Stimulated activated naive CD8-positive, alpha-beta T cell treated with anti-CD3 and anti-CD28 coated beads, Interleukin-15, amount 100 ng/mL, for 72 hours (primary cell): Measurements from ENCODE around the gene OR2Y1.
"Not testable (repeated sequence)": the region's sequence is repeated elsewhere in the genome, so short reads cannot be mapped to it uniquely, and the experiment has no call there.

ENCODE experiments used
- ATAC-seq: fragments of 150-1000 bp; cut with Tn5 transposase; 2 replicates; pipeline ENCODE4 v1.10.0; 2021; ENCODE audit warnings: mild to moderate bottlenecking, moderate library complexity
- DNase-seq, 2 donors: peaks; one replicate each; pipeline ENCODE4 v3.0.0; 2021 to 2022
- H3K27ac Mint-ChIP-seq, 2 donors: one replicate each; pipeline ENCODE4 v1.8.0; 2022; ENCODE audit warnings: mild to moderate bottlenecking in 2 of 2, mixed read lengths in 2 of 2, moderate library complexity in 2 of 2
- H3K27me3 Mint-ChIP-seq: one replicate; pipeline ENCODE4 v1.8.0; 2022; ENCODE audit warnings: mixed read lengths
- H3K4me1 Mint-ChIP-seq: one replicate; pipeline ENCODE4 v1.8.0; 2022; ENCODE audit warnings: mild to moderate bottlenecking, mixed read lengths
- H3K4me3 Mint-ChIP-seq, 2 donors: one replicate each; pipeline ENCODE4 v1.8.0; 2022; ENCODE audit warnings: mild to moderate bottlenecking in 2 of 2, mixed read lengths in 2 of 2, moderate library complexity in 1 of 2
- H3K9me3 Mint-ChIP-seq, 2 donors: one replicate each; pipeline ENCODE4 v1.8.0; 2022; ENCODE audit warnings: mixed read lengths in 2 of 2

OR2Y1 gene, protein sequence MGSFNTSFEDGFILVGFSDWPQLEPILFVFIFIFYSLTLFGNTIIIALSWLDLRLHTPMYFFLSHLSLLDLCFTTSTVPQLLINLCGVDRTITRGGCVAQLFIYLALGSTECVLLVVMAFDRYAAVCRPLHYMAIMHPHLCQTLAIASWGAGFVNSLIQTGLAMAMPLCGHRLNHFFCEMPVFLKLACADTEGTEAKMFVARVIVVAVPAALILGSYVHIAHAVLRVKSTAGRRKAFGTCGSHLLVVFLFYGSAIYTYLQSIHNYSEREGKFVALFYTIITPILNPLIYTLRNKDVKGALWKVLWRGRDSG

DNA sequence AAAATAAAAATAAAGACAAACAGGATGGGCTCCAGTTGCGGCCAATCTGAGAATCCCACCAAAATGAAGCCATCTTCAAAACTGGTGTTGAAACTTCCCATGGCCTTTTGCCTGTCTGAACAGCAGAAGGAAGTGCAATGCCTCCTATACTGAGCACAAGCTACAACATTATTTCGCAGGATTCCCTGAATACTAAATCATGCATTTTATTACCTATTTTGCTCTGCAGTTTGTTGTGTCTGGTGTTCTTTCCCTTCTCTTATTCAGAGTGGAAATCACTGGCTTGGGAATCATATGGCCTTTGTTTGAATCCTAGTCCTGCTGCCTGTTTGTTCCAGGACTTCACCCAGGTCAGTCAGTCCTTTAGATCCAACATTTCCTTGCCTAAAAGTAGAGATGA is at the start of gene OR2Y1:
OR2Y1 (minus strand) TSS at position 101 of the 400 bp plus-strand sequence; CDS start at position 101, 0 bp downstream.
- DNase-seq (no peak), ATAC-seq (no peak)
- Mint-ChIP-seq H3K4me1 (no peaks in the 10 kb centered on the region), H3K27me3 (peaks cover 18% of the 10 kb centered on the region), H3K9me3 (no peaks in the 10 kb centered on the region), H3K27ac (peak within 1 kb of the TSS in 1 of 2 donors; percentile 65), H3K4me3 (no peak within 1 kb of the TSS)

DNA sequence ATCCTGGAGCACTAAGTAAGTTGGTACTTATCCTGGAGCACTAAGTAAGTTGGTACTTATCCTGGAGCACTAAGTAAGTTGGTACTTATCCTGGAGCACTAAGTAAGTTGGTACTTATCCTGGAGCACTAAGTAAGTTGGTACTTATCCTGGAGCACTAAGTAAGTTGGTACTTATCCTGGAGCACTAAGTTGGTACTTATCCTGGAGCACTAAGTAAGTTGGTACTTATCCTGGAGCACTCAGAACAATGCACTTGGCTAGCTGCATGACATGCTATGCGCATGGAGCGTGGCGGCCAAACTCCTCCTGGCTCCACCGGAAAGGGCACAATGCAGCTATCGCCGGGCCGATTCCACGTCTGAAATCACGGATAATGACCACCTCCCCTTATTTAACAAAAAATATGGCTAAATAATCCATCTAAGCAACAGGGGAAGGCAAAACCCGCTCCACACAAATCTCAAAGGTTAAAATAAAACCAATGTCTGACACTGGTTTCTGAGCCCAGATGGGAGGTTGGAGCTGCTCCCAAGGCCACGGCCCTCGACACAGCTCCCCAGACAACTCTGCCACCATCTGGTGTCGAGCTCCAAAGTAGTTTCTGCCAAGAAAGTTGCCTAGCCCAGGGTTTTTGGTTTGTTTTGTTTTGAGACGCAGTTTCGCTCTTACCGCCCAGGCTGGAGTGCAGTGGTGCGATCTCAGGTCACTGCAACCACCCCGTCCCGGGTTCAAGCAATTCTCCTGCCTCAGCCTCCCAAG is 49.0 kb upstream of the OR2Y1 start:
- not testable (repeated sequence) for ATAC-seq, H3K9me3 Mint-ChIP-seq, DNase-seq, H3K27ac Mint-ChIP-seq, H3K27me3 Mint-ChIP-seq, H3K4me3 Mint-ChIP-seq
- H3K4me1 Mint-ChIP-seq, result peaks cover 60% of the 10 kb centered on the region

DNA sequence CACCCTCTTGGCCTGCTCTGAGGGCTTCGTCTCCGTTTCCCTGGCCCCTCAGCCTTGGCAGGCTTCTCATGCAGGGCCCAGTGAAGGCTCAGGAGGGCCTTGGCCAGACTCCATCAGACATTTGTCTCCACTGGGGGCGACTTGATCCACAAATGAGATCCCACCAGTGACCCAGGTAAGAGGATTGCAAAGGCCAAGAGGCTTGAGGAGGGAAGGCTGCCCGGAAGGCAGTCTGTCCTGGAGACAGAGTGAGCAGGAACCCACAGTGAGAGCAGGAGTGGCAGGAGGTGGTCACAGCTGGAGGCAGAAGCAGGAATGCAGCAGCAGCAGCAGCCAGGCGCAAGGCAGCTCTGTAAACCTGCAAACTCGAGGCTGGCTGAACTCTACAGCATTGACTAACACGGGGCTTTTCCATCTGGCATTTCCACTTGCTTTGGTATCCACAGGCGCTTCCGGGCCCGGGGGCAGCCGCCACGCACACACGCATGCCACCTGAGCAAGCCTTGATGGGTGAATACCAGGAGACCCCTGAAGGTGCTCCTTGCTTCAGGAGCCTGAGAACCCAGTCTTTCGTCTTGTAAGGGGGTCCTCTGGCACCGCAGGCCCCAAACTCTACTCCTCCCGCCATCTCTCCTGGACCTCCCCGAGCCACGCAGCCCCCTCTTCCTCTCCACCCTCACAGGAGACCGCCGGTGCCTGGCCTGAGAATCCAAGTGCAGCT is 48.0 kb upstream of the OR2Y1 start:
- Mint-ChIP-seq H3K27ac (peak overlapping the region in 1 of 2 donors; percentile 91), H3K27me3 (no peaks in the 10 kb centered on the region), H3K9me3 (no peaks in the 10 kb centered on the region), H3K4me1 (peaks cover 58% of the 10 kb centered on the region), H3K4me3 (no peak overlapping the region)
- ATAC-seq (no peak), DNase-seq (no peak)

DNA sequence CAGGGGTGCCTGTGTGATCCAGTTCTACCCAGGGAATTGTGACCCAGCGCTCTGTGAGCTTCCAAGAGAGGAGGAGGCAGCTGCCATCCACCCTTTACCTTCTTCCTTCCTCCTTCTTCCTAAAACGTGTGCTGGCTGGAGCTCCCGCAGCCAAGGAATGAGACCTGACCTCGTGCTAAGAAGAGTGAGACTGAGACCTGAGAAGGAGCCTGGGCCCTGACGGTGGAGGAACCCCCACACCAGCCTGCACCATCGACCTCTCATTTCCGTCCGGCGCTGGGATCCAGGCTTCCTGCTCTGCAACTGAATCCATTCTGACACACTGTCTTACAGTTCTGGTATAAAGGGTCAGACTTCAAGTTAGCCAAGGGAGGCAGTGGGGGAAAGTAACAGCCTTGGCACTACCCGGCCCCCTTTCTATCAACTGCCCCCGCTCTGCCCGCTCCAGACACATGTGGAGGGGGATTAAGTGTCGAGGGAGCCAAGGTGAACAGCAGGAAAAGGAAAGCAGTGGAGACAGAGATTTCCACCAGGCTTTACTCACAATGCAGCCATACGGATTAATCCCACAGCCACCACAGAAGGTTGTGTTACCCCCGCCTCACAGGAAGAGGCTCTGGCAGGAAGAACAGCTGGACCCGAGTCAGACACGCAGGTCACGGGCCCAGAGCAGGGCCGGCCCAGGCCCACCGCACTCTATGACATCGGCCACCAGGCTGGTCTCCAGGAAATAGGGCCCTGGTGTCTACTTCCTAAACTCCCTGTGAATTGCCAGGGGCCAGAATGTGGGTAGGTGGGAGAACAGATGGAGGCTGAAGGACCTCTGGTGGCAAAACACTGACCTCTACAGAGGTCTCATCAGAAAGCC is 46.9 kb upstream of the OR2Y1 start:
- H3K27me3 Mint-ChIP-seq, result no peaks in the 10 kb centered on the region
- DNase-seq, result no peak
- no peaks in the 10 kb centered on the region for H3K9me3 Mint-ChIP-seq
- H3K4me1 Mint-ChIP-seq, result peaks cover 67% of the 10 kb centered on the region
- peak overlapping the region; percentile 23 to 74 for H3K27ac Mint-ChIP-seq
- H3K4me3 Mint-ChIP-seq, result peak overlapping the region in 1 of 2 donors; percentile 8
- ATAC-seq, result no peak

DNA sequence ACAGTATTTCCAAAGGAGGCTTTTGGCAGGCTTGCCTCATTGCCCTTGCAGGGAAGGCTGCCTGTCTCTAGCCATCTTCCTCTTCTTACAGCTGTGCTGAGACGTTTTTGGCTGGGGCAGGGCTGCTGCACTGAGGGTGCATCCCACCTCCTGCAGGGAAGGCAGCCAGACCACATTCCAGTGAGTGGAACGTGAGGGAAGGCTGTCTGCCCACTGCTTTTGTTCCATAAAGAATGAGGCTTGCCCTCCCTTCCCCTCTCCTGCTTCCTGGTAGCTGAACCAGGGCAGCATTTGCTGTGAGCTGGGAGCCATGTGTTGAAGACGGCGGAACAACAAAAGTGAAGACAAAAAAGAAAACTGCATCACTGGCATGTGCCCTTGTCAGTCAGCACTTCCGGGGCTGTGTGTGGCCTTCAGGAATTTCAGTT is 46.0 kb upstream of the OR2Y1 start:
- DNase-seq, result no peak
- peaks cover 61% of the 10 kb centered on the region for H3K4me1 Mint-ChIP-seq
- H3K27me3 Mint-ChIP-seq, result no peaks in the 10 kb centered on the region
- H3K9me3 Mint-ChIP-seq, result no peaks in the 10 kb centered on the region
- ATAC-seq, result no peak
- peak overlapping the region in 1 of 2 donors; percentile 43 for H3K4me3 Mint-ChIP-seq
- H3K27ac Mint-ChIP-seq, result peak overlapping the region in 1 of 2 donors; percentile 74

DNA sequence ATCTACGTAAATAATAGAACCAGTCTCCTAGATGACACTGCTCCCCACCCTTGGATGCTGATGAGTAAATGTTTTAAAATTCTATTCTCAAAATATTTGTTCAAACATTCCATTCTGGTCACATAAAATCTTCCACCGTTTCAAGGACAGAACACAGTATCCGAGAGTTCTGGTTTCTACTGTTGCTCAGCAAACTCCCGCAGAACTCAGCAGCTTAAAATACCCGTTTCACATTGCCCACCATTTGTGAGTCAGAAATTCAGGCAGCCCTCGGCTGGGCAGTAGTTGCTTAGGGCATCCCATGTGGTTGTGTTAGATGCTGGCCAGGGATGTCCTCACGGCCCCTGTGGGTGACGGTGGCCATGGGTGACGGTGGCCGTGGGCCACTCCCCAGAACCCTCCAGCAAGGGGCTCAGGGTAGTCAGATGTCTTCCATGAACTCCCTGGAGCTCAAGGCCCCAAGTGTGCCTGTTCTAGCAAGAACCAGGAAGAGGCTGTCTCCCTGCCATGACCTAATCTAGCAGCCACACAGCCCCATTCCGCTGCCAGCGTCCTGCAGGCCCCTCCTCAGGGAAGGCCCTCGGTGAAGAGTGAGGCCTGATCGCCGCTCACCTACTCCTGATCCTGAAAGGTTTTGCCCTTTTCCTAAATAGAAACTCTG is 45.4 kb upstream of the OR2Y1 start:
- H3K27ac Mint-ChIP-seq, result peak overlapping the region in 1 of 2 donors; percentile 49
- DNase-seq, result no peak
- no peaks in the 10 kb centered on the region for H3K27me3 Mint-ChIP-seq
- no peak overlapping the region for H3K4me3 Mint-ChIP-seq
- ATAC-seq, result no peak
- H3K4me1 Mint-ChIP-seq, result peaks cover 56% of the 10 kb centered on the region
- H3K9me3 Mint-ChIP-seq, result no peaks in the 10 kb centered on the region

DNA sequence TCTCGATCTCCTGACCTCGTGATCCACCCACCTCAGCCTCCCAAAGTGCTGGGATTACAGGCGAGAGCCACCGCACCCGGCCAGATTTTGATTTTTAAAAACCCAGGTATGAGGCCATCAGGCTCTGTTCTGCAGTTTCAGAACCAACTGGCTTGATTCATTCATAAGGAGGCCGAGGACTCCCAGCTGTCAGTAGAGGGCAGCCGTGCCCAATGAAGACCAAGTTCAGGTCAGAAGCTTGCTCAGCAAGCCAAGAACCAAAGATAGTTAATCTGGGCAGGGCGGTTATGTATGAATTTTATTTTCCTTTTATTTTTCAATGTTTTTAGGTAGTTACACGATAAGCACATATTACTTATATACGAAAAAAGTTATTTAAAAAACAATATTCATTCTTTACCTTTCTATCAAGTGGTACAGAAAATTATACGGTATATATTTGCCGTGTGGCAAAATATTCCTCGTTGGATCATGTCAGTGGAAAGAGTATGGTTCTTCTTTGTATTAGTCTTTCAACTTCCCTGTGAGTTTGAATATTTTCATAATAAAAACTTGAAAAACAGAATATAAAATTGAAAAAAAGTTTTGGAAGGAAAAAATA is 44.7 kb upstream of the OR2Y1 start:
- Mint-ChIP-seq H3K4me3 (no peak overlapping the region), H3K27ac (no peak overlapping the region)

DNA sequence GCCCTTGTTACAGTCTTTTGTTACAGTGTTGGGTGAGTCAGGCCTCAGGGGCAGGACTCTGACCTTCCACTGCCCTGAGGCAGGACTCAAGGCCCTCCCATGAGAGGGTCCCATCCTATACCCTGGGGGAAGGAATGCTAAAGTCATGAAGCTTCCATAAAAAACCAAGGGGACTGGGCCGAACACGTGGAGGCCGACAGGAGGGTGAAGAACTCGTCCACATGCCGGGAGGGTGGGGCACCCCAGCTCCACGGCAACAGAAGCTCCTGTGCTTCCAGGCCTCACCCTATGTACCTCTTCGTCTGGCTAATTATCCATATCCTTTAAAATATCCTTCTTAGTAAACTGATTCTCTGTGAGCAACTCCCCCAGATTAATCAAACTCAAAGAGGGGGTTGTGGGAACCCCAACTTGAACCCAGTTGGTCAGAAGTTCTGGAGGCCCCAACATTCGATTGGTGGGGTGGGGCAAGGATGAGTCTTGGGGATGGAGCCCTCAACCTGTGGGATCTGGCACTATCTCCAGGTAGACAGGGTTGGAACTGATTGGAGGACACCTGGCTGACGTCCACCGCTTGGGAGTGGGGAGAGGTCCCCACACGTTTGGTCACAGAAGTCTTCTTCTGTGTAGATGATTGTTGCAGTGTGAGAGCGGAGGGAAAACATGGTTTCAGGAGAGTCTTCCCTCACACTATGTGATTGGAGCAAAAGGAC is 43.6 kb upstream of the OR2Y1 start:
- Mint-ChIP-seq H3K4me1 (peaks cover 49% of the 10 kb centered on the region), H3K27ac (peak overlapping the region in 1 of 2 donors; percentile 67), H3K4me3 (no peak overlapping the region), H3K27me3 (no peaks in the 10 kb centered on the region), H3K9me3 (no peaks in the 10 kb centered on the region)
- DNase-seq (no peak), ATAC-seq (no peak)

More for the DNA sequence above, 44.7 kb upstream of the OR2Y1 start:
- H3K4me1 Mint-ChIP-seq, result peaks cover 49% of the 10 kb centered on the region
- H3K27me3 Mint-ChIP-seq, result no peaks in the 10 kb centered on the region
- H3K9me3 Mint-ChIP-seq, result no peaks in the 10 kb centered on the region
- DNase-seq, result peak; percentile 55 to 75
- peak; percentile 85 for ATAC-seq

DNA sequence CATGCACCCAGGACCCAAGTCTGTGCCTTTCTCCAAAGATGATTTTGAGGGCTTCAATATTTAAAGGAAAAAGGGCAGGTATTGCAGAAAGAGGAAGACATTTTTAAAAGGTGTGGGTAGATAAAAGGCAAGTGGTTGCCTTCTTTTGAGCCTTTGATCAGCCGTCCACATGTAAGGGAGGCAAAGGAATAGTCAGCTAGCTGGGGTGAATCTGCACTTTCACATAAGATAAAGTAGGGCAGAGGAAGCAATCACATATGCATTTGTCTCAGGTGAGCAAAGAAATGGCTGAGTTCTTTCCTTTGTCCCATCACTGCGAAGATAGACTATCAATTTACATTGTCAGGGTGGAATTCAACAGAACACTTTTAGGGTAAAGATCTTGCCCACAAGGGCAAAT is 42.9 kb upstream of the OR2Y1 start:
- no peak for ATAC-seq
- H3K27ac Mint-ChIP-seq, result peak overlapping the region in 1 of 2 donors; percentile 13

DNA sequence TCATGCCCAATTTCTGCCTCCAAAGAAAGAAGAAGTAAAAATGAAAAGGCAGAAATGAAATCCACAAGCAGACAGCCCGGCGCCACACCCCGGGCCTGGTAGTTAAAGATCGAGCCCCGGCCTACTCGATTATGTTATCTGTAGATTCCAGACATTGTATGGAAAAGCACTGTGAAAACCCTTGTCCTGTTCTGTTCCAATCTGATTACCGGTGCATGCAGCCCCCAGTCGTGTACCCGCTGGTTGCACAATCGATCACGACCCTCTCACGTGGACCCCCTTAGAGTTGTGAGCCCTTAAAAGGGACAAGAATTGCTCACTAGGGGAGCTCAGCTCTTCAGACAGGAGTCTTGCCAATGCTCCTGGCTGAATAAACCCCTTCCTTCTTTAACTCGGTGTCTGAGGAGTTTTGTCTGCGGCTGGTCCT is 42.1 kb upstream of the OR2Y1 start:
- DNase-seq, H3K27me3 Mint-ChIP-seq, H3K9me3 Mint-ChIP-seq, H3K27ac Mint-ChIP-seq, ATAC-seq, H3K4me3 Mint-ChIP-seq: not testable (repeated sequence)
- H3K4me1 Mint-ChIP-seq, result peaks cover 33% of the 10 kb centered on the region

More for the DNA sequence above, 42.9 kb upstream of the OR2Y1 start:
- Mint-ChIP-seq H3K4me3 (no peak overlapping the region), H3K9me3 (no peaks in the 10 kb centered on the region), H3K27me3 (no peaks in the 10 kb centered on the region), H3K4me1 (peaks cover 41% of the 10 kb centered on the region)
- DNase-seq, result no peak

DNA sequence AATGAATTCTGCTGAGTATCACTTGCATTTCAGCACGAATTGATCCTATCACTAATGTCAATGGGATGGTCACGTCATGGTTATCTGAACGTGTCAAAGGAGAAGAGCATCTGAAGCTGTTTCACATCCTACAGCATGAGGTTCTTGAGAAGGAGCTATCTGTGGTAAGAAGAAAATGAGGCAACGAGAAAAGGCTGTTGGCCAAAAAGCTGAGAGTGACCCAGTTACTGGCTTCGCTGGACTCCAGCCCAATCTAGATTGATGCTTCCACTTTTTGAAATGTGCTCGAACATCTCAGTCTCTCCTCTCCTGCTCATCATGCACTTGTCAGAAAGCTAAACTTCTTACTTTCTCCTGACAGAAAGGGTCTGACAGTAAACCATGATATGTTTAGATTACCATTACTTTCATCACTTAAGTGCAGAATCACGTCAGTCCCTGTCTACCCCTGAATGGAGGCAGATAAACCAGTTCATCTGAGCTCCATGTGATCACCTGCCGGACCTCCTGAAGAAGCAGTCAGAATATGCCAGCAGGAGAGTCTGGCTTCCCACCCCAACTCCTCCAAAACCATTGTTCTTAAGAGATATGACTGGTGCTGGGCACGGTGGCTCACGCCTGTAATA is 40.2 kb upstream of the OR2Y1 start:
- no peak for ATAC-seq
- H3K4me3 Mint-ChIP-seq, result no peak overlapping the region
- peaks cover 19% of the 10 kb centered on the region for H3K4me1 Mint-ChIP-seq
- DNase-seq, result no peak
- no peak overlapping the region for H3K27ac Mint-ChIP-seq
- H3K9me3 Mint-ChIP-seq, result no peaks in the 10 kb centered on the region
- peaks cover under 1% of the 10 kb centered on the region for H3K27me3 Mint-ChIP-seq

DNA sequence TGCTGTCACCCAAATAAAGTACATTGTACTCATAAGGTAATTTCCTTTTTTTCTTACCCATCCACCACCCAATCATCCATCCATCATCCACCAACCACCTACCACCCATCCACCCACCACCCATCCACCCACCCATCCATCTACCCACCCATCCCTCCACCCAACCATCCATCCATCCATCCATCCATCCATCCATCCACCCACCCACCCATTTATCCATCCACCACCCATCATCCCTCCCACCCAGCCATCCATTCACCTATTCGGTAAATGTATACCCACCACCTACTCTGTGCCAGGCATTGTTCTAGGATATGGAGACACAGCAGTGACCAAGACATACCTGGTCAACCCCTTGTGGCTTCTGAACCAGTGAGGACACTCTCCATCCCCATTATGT is 37.6 kb upstream of the OR2Y1 start:
- peaks cover 11% of the 10 kb centered on the region for H3K4me1 Mint-ChIP-seq
- ATAC-seq (no peak), DNase-seq (no peak)
- H3K4me3 Mint-ChIP-seq, result no peak overlapping the region
- peaks cover 15% of the 10 kb centered on the region for H3K27me3 Mint-ChIP-seq
- no peak overlapping the region for H3K27ac Mint-ChIP-seq
- no peaks in the 10 kb centered on the region for H3K9me3 Mint-ChIP-seq

DNA sequence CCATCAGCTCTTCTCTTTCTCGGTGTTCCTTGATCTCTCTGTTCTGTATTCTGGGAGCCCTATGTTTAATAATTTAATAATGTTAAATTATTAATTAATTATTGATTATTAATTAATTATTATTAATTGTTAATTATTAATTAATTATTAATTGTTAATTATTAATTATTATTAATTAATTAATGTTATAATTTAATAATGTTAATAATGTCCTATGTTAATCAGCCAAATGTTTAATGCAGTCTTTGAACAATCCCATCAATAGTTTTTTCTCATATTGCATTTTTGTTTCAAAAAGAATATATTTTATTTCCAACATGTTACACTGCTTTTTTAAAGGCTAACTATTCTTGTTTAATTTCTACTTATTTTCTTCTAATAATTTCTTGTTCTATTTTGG is 36.5 kb upstream of the OR2Y1 start:
- Mint-ChIP-seq H3K4me1 (no peaks in the 10 kb centered on the region), H3K27ac (no peak overlapping the region), H3K9me3 (peaks cover 0 to 9% of the 10 kb centered on the region in 2 donors), H3K27me3 (peaks cover 15% of the 10 kb centered on the region), H3K4me3 (no peak overlapping the region)
- ATAC-seq (no peak), DNase-seq (no peak)
